Mesothelial cell of epicardium (in vitro differentiated cells): ENCODE data around the gene ASB1. TPM values are rescaled to one million over a fixed set of nuclear protein-coding genes. Genes with fewer than 3 reads are reported as not detected.
A peak's percentile ranks its signal among the peaks of the same experiment; 100 is the strongest.

Source experiments
- DNase-seq, 2 experiments: peaks; one replicate each; pipeline ENCODE4 v3.0.0; 2021; ENCODE audit warnings: low spot score in 2 of 2; ENCODE audit not compliant: unreplicated experiment in 2 of 2
- H3K27ac Mint-ChIP-seq: 2 replicates; pipeline ENCODE4 v1.8.0; 2021; ENCODE audit warnings: mixed read lengths
- H3K27me3 Mint-ChIP-seq: 2 replicates; pipeline ENCODE4 v1.8.0; 2021; ENCODE audit warnings: low read depth, mixed read lengths
- H3K36me3 Mint-ChIP-seq: 2 replicates; pipeline ENCODE4 v1.8.0; 2021; ENCODE audit warnings: mixed read lengths
- H3K4me1 Mint-ChIP-seq: 2 replicates; pipeline ENCODE4 v1.8.0; 2021; ENCODE audit warnings: mixed read lengths
- H3K4me3 Mint-ChIP-seq: 2 replicates; pipeline ENCODE4 v1.8.0; 2021; ENCODE audit warnings: mild to moderate bottlenecking, moderate library complexity, mixed read lengths
- H3K9me3 Mint-ChIP-seq: 2 replicates; pipeline ENCODE4 v1.8.0; 2021; ENCODE audit warnings: mixed read lengths
- total RNA-seq: library from RNA; stranded (reverse); gene quantifications from 3 replicates; pipeline ENCODE4 v1.2.1, GENCODE V29; 2021
- TF ChIP-seq, protein P1 (sequence below): fragments of 200-600 bp; sonication (generic); IDR thresholded peaks from one replicate; pipeline ENCODE4 v1.5.0; 2021; ENCODE audit warnings: antibody characterized with exemption; ENCODE audit not compliant: unreplicated experiment

The ASB1 gene
- total RNA-seq, 1 donor from 2014 or later = 33.2 TPM

GRCh38 chr2:238427435-238428162, 872 bp downstream of the ASB1 start:
- H3K27me3 Mint-ChIP-seq = no peaks in the 10 kb centered on the region
- H3K36me3 Mint-ChIP-seq = peaks cover 26% of the 10 kb centered on the region
- peaks cover 23% of the 10 kb centered on the region for H3K4me1 Mint-ChIP-seq
- peak overlapping the region; percentile 93 for H3K27ac Mint-ChIP-seq
- no peak for DNase-seq
- TF ChIP-seq, protein P1, sequence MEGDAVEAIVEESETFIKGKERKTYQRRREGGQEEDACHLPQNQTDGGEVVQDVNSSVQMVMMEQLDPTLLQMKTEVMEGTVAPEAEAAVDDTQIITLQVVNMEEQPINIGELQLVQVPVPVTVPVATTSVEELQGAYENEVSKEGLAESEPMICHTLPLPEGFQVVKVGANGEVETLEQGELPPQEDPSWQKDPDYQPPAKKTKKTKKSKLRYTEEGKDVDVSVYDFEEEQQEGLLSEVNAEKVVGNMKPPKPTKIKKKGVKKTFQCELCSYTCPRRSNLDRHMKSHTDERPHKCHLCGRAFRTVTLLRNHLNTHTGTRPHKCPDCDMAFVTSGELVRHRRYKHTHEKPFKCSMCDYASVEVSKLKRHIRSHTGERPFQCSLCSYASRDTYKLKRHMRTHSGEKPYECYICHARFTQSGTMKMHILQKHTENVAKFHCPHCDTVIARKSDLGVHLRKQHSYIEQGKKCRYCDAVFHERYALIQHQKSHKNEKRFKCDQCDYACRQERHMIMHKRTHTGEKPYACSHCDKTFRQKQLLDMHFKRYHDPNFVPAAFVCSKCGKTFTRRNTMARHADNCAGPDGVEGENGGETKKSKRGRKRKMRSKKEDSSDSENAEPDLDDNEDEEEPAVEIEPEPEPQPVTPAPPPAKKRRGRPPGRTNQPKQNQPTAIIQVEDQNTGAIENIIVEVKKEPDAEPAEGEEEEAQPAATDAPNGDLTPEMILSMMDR = no peak
- peak overlapping the region; percentile 93 for H3K4me3 Mint-ChIP-seq
- H3K9me3 Mint-ChIP-seq = peaks cover 9% of the 10 kb centered on the region

GRCh38 chr2:238428866-238429265, 2.1 kb downstream of the ASB1 start:
- Mint-ChIP-seq H3K4me3 (peak overlapping the region; percentile 36), H3K27ac (no peak overlapping the region), H3K4me1 (peaks cover 23% of the 10 kb centered on the region)

GRCh38 chr2:238430781-238431180, 4.1 kb downstream of the ASB1 start:
- no peak for DNase-seq
- H3K36me3 Mint-ChIP-seq = peaks cover 37% of the 10 kb centered on the region
- no peak overlapping the region for H3K4me3 Mint-ChIP-seq
- H3K27ac Mint-ChIP-seq = no peak overlapping the region
- no peaks in the 10 kb centered on the region for H3K27me3 Mint-ChIP-seq
- peaks cover 18% of the 10 kb centered on the region for H3K4me1 Mint-ChIP-seq
- TF ChIP-seq, protein P1 = no peak
- peaks cover 9% of the 10 kb centered on the region for H3K9me3 Mint-ChIP-seq

More at GRCh38 chr2:238428866-238429265, 2.1 kb downstream of the ASB1 start:
- H3K9me3 Mint-ChIP-seq = peaks cover 9% of the 10 kb centered on the region
- DNase-seq = no peak
- TF ChIP-seq, protein P1 = no peak
- no peaks in the 10 kb centered on the region for H3K27me3 Mint-ChIP-seq
- peaks cover 28% of the 10 kb centered on the region for H3K36me3 Mint-ChIP-seq

- H3K36me3 Mint-ChIP-seq = peaks cover 41% of the 10 kb centered on the region
- TF ChIP-seq, protein P1 = no peak
- H3K27me3 Mint-ChIP-seq = no peaks in the 10 kb centered on the region
- no peak for DNase-seq
- no peak overlapping the region for H3K27ac Mint-ChIP-seq
- peaks cover 9% of the 10 kb centered on the region for H3K9me3 Mint-ChIP-seq
- peaks cover 14% of the 10 kb centered on the region for H3K4me1 Mint-ChIP-seq
- no peak overlapping the region for H3K4me3 Mint-ChIP-seq
Measured at GRCh38 chr2:238431456-238431855, 4.7 kb downstream of the ASB1 start.

DNA sequence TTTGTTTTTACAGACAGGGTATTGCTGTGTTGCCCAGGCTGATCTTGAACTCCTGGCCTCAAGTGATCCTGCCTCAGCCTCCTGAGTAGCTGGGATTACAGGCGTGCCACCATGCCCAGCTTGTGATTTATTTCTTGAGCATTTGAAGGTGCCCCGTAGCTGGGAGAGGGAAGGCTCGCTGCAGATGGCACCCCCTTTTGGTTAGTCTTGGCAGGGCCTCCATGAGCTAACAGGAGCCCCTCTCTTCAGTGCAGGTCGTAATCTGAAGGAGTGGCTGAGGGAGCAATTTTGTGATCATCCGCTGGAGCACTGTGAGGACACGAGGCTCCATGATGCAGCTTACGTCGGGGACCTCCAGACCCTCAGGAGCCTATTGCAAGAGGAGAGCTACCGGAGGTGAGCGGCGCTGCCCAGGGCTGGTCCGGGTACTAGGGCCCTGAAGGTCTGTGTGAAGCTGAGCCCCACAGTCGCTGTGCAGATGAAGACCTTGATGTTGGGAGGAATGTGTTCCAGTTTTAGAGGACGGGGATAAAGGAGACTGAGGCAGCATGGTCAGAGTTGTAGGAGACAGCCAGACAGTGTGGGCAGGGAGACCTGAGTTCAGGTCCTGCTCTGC, 6.7 kb downstream of the ASB1 start:
- Mint-ChIP-seq H3K4me3 (no peak overlapping the region), H3K36me3 (peaks cover 47% of the 10 kb centered on the region), H3K27me3 (no peaks in the 10 kb centered on the region), H3K4me1 (peaks cover 5% of the 10 kb centered on the region), H3K27ac (no peak overlapping the region), H3K9me3 (peaks cover 9% of the 10 kb centered on the region)
- TF ChIP-seq, protein P1 = no peak
- DNase-seq = no peak
